A549 (cell line): ENCODE data around the gene KCNB1. TPM values are rescaled to one million over a fixed set of nuclear protein-coding genes. Genes with fewer than 3 reads are reported as not detected.

Source experiments
- ATAC-seq, 2 experiments: fragments of 200-7000 bp in 1 of 2; fragments of >200 bp in 1 of 2; cut with Nextera tagmentation in 1 of 2; cut with Tn5 transposase in 1 of 2; 3 replicates each; pipeline versions ENCODE4 v1.8.0 to v1.9.1; 2018 to 2020; ENCODE audit warnings: mild to moderate bottlenecking in 1 of 2, moderate library complexity in 1 of 2
- CTCF ChIA-PET: fragments of 300-600 bp; sonication (Branson Sonifier 250); formaldehyde crosslinking; extraction: SDS; loops from one replicate; lab custom pipeline; 2021; ENCODE audit warnings: antibody characterized with exemption, inconsistent platforms; lab: Yijun Ruan, JAX
- POLR2A ChIA-PET: fragments of 350-600 bp; formaldehyde crosslinking; extraction: SDS; loops from one replicate; lab custom pipeline; 2021; ENCODE audit warnings: antibody characterized with exemption, inconsistent platforms; lab: Yijun Ruan, JAX
- DNase-seq, 2 experiments: peaks; one replicate each; pipeline versions ENCODE4 v3.0.0 to v3.0.0-alpha.2; 2011 to 2016; ENCODE audit warnings: low read depth in 1 of 2, low spot score in 1 of 2
- FAIRE-seq: peaks from 2 replicates; lab custom pipeline; 2011; peaks lifted over from hg19 to GRCh38; lab: Jason Lieb, UNC
- H3K27ac ChIP-seq, 2 experiments: fragments of >200 bp; sonication (Bioruptor Twin); formaldehyde crosslinking; 3 replicates each; pipeline ENCODE4 v1.5.1; 2016 to 2017
- H3K4me1 ChIP-seq: fragments of >200 bp; sonication (Bioruptor Twin); formaldehyde crosslinking; 3 replicates; pipeline ENCODE4 v1.6.1; 2016
- H3K4me2 ChIP-seq: fragments of >200 bp; sonication (Bioruptor Twin); formaldehyde crosslinking; 3 replicates; pipeline ENCODE4 v1.6.1; 2016
- H3K4me3 ChIP-seq: fragments of >200 bp; sonication (Bioruptor Twin); formaldehyde crosslinking; 3 replicates; pipeline ENCODE4 v1.5.1; 2016
- H3K9me3 ChIP-seq: fragments of >200 bp; sonication (Bioruptor Twin); formaldehyde crosslinking; 3 replicates; pipeline ENCODE4 v1.6.1; 2016
- CBX8 ChIP-seq: fragments of 200-600 bp; sonication (generic); IDR thresholded peaks from 2 replicates; pipeline ENCODE4 v1.6.1; 2016
- CHD2 ChIP-seq: fragments of 150-350 bp; IDR thresholded peaks from 2 replicates; pipeline ENCODE4 v1.6.1; 2014; ENCODE audit warnings: low read length; ENCODE audit not compliant: partially characterized antibody
- EP300 ChIP-seq, 2 experiments: fragments of >200 bp; sonication (Bioruptor Twin); formaldehyde crosslinking; IDR thresholded peaks; 2 replicates in 1 of 2; 3 replicates in 1 of 2; pipeline ENCODE4 v1.6.1; 2016 to 2017
- FOSB ChIP-seq: fragments of 250-450 bp; sonication (Bioruptor Pico); IDR thresholded peaks from 2 replicates; pipeline ENCODE4 v1.5.0; 2020; ENCODE audit warnings: mild to moderate bottlenecking, moderate library complexity
- FOXS1 ChIP-seq: fragments of 250-450 bp; sonication (Bioruptor Pico); IDR thresholded peaks from 2 replicates; pipeline ENCODE4 v1.5.0; 2020; ENCODE audit warnings: mild to moderate bottlenecking, moderate library complexity
- GATA3 ChIP-seq: IDR thresholded peaks from 2 replicates; pipeline ENCODE4 v1.6.1; 2012; ENCODE audit warnings: borderline replicate concordance
- KDM1A ChIP-seq: fragments of 200-600 bp; sonication (generic); IDR thresholded peaks from 2 replicates; pipeline ENCODE4 v1.6.1; 2016; ENCODE audit warnings: low read depth, mild to moderate bottlenecking
- KDM5A ChIP-seq: fragments of 200-600 bp; sonication (generic); IDR thresholded peaks from 2 replicates; pipeline ENCODE4 v1.6.1; 2016; ENCODE audit warnings: antibody characterized with exemption, mild to moderate bottlenecking
- MAFK ChIP-seq: fragments of 450-650 bp; IDR thresholded peaks from 2 replicates; pipeline ENCODE4 v1.6.1; 2014; ENCODE audit not compliant: partially characterized antibody
- MAZ ChIP-seq: fragments of 150-350 bp; IDR thresholded peaks from 2 replicates; pipeline ENCODE4 v1.6.1; 2014; ENCODE audit warnings: antibody characterized with exemption, low read depth, low read length, borderline replicate concordance
- MYC ChIP-seq: IDR thresholded peaks from 2 replicates; pipeline ENCODE4 v1.6.1; 2012; ENCODE audit warnings: mild to moderate bottlenecking, inconsistent platforms, low read length, improper control_type of control experiment, borderline replicate concordance
- NPAS2 ChIP-seq: fragments of 250-450 bp; sonication (Bioruptor Pico); IDR thresholded peaks from 2 replicates; pipeline ENCODE4 v1.8.0; 2022; ENCODE audit warnings: mild to moderate bottlenecking, moderate library complexity, borderline replicate concordance
- NR3C1 ChIP-seq: fragments of >200 bp; sonication (Bioruptor Twin); formaldehyde crosslinking; IDR thresholded peaks from 3 replicates; pipeline ENCODE4 v1.6.1; 2017
- PHF8 ChIP-seq: fragments of 200-600 bp; sonication (generic); IDR thresholded peaks from 2 replicates; pipeline ENCODE4 v1.6.1; 2016; ENCODE audit warnings: low read depth, mild to moderate bottlenecking, antibody characterized with exemption, moderate library complexity, borderline replicate concordance
- POLR2A ChIP-seq: IDR thresholded peaks from 2 replicates; pipeline ENCODE4 v1.6.1; 2012; ENCODE audit warnings: mild to moderate bottlenecking, low read length
- TFCP2L1 ChIP-seq: fragments of 250-450 bp; sonication (Bioruptor Pico); IDR thresholded peaks from 2 replicates; pipeline ENCODE4 v1.5.0; 2021; ENCODE audit warnings: mild to moderate bottlenecking
- ZFP36 ChIP-seq: fragments of 450-650 bp; IDR thresholded peaks from 2 replicates; pipeline ENCODE4 v1.6.1; 2014; ENCODE audit warnings: borderline replicate concordance; ENCODE audit not compliant: partially characterized antibody
- WGBS: methylation state at CpG from one replicate; pipeline ENCODE4 v1.1.6; 2017; ENCODE audit errors: missing lambda C conversion rate; 5-methylcytosine and 5-hydroxymethylcytosine counted together
- polyA plus RNA-seq, 4 experiments: library from polyadenylated mRNA; depleted of rRNA in 3 of 4; stranded (reverse); fragments of >200 nt; fragmentation: RNase III in 1 of 4; extraction: RNeasy Plus Mini Kit Qiagen cat#74134 plus additional on column Dnase treatment in 1 of 4; gene quantifications; 2 replicates in 3 of 4; 3 replicates in 1 of 4; pipeline ENCODE4 v1.2.3, GENCODE V29; 2011 to 2017
- TF ChIP-seq, protein P1 (sequence below): fragments of 200-600 bp; sonication (generic); IDR thresholded peaks from 2 replicates; pipeline ENCODE4 v1.6.1; 2016; ENCODE audit warnings: antibody characterized with exemption, mild to moderate bottlenecking, moderate library complexity
- TF ChIP-seq, protein P2 (sequence below): fragments of >200 bp; sonication (Bioruptor Twin); formaldehyde crosslinking; IDR thresholded peaks from 2 replicates; pipeline ENCODE4 v1.6.1; 2016
- TF ChIP-seq, protein P3 (sequence below): fragments of 250-450 bp; sonication (Bioruptor Pico); IDR thresholded peaks from 2 replicates; pipeline ENCODE4 v1.5.0; 2020; ENCODE audit warnings: low read depth, mild to moderate bottlenecking, moderate library complexity
- TF ChIP-seq, protein P4 (sequence below): IDR thresholded peaks from 2 replicates; pipeline ENCODE4 v1.6.1; 2012; ENCODE audit warnings: low read depth, borderline replicate concordance

Gene KCNB1
- polyA plus RNA-seq, 2 of the 4 experiments (the other 2 are of a cell fraction) = 0.12 to 0.28 TPM

DNA sequence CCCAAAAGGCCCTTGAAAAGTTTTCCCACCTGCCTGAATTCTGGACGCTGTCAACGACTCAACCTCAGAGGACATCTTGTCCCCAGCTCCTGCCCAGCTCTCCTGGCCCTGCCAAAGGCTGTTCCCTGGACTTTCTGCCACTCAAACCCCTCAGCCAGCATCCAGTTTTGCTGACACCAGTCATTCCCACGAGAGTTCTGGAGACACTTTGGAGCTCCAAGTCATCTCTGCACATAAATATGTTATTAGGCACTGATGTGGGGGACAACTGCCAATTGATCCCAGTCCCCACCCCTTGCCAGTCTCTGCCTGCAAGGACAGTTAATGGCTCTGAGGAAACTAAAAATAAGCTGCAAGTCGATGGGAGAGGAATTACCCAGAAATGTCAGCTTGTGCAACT is 38.9 kb upstream of the KCNB1 start:
- CTCF ChIA-PET = interaction anchor here (0.8 to 6.8 kb wide), 7 partner anchors 12 to 187 kb away, joined by 3 to 47 read pairs (median 5); no protein-coding TSS in a partner anchor
- H3K27ac ChIP-seq = no peak overlapping the region
- peaks cover 7% of the 10 kb centered on the region; the same call in 1 of the 3 replicates for H3K4me1 ChIP-seq
- no peaks in the 10 kb centered on the region for H3K9me3 ChIP-seq
- POLR2A ChIA-PET = no interaction called here
- H3K4me2 ChIP-seq = no peak overlapping the region
- no peak for FAIRE-seq
- no peak for DNase-seq
- TF ChIP-seq MAZ (no peak), MAFK (peak; percentile 31)
- no peak overlapping the region for H3K4me3 ChIP-seq
- WGBS = 54% methylated on average over 4 of the region's 4 CpGs
- ATAC-seq = no peak

DNA sequence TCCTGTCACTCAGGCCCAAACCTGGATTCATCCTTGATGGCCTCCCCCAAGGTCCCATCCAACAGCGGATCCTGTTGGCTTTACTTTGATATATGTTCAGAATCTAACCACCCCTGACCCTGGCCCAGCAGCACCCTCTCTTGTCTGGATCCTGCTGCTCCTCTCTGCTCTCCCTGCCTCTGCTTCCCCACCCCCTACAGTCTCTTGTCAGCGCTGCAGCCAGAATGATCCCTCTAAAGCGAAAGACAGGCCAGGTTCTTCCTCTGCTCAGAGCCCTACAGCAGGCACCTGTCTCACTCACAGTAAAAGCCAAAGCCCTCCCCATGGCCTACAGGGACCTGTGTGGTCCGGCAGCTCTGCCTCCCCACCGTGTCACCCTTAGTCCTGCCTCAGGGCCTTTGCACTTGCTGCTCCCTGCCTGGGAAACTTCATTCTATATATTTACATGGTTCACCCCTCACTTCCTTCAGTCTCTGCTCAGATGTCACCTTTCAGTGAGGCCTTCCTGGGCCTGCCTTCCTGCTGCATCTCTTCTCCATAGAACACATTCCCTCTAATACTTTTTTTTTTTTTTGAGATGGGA is 37.4 kb upstream of the KCNB1 start:
- Histone ChIP-seq H3K27ac (no peak overlapping the region), H3K4me1 (peaks cover 7% of the 10 kb centered on the region; the same call in 1 of the 3 replicates), H3K4me2 (no peak overlapping the region), H3K4me3 (no peak overlapping the region), H3K9me3 (no peaks in the 10 kb centered on the region)
- ChIA-PET POLR2A (no interaction called here), CTCF (interaction anchor here (1.1 to 6.8 kb wide), 6 partner anchors 13 to 196 kb away, joined by 3 to 47 read pairs (median 5); no protein-coding TSS in a partner anchor)
- no peak for DNase-seq
- no peak for FAIRE-seq
- peak; percentile 75 to 79; a peak in 4 of 6 replicates for ATAC-seq
- WGBS = 82% methylated on average over 5 of the region's 5 CpGs
- TF ChIP-seq GATA3 (no peak), FOXS1 (CRISPR knock-in tag) (no peak), MAFK (no peak), NPAS2 (CRISPR knock-in tag) (no peak), MYC (no peak), EP300 (IDR thresholded peaks at IDR 0.05) (no peak), PHF8 (no peak), FOSB (no peak), CHD2 (no peak), ZFP36 (no peak), POLR2A (no peak), TFCP2L1 (CRISPR knock-in tag) (no peak), CBX8 (no peak), KDM5A (no peak), KDM1A (no peak), NR3C1 (no peak)
- TF ChIP-seq, protein P1, sequence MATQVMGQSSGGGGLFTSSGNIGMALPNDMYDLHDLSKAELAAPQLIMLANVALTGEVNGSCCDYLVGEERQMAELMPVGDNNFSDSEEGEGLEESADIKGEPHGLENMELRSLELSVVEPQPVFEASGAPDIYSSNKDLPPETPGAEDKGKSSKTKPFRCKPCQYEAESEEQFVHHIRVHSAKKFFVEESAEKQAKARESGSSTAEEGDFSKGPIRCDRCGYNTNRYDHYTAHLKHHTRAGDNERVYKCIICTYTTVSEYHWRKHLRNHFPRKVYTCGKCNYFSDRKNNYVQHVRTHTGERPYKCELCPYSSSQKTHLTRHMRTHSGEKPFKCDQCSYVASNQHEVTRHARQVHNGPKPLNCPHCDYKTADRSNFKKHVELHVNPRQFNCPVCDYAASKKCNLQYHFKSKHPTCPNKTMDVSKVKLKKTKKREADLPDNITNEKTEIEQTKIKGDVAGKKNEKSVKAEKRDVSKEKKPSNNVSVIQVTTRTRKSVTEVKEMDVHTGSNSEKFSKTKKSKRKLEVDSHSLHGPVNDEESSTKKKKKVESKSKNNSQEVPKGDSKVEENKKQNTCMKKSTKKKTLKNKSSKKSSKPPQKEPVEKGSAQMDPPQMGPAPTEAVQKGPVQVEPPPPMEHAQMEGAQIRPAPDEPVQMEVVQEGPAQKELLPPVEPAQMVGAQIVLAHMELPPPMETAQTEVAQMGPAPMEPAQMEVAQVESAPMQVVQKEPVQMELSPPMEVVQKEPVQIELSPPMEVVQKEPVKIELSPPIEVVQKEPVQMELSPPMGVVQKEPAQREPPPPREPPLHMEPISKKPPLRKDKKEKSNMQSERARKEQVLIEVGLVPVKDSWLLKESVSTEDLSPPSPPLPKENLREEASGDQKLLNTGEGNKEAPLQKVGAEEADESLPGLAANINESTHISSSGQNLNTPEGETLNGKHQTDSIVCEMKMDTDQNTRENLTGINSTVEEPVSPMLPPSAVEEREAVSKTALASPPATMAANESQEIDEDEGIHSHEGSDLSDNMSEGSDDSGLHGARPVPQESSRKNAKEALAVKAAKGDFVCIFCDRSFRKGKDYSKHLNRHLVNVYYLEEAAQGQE = no peak
- TF ChIP-seq, protein P2, sequence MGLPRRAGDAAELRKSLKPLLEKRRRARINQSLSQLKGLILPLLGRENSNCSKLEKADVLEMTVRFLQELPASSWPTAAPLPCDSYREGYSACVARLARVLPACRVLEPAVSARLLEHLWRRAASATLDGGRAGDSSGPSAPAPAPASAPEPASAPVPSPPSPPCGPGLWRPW = no peak
- TF ChIP-seq, protein P3, sequence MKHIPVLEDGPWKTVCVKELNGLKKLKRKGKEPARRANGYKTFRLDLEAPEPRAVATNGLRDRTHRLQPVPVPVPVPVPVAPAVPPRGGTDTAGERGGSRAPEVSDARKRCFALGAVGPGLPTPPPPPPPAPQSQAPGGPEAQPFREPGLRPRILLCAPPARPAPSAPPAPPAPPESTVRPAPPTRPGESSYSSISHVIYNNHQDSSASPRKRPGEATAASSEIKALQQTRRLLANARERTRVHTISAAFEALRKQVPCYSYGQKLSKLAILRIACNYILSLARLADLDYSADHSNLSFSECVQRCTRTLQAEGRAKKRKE (CRISPR knock-in tag) = no peak
- TF ChIP-seq, protein P4, sequence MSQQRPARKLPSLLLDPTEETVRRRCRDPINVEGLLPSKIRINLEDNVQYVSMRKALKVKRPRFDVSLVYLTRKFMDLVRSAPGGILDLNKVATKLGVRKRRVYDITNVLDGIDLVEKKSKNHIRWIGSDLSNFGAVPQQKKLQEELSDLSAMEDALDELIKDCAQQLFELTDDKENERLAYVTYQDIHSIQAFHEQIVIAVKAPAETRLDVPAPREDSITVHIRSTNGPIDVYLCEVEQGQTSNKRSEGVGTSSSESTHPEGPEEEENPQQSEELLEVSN = no peak
